Measurements from ENCODE around the gene ATP8A2.

GRCh38 chr13:25872481-25873241 lies 500.9 kb downstream of the ATP8A2 start:
- no peak for TF ChIP-seq EZH2 (IDR thresholded peaks at IDR 0.05)
- TF ChIP-seq POLR2AphosphoS5 (IDR thresholded peaks at IDR 0.05; ENCODE audit: borderline replicate concordance, low read depth, low read length) = no peak
